Vagina (tissue), 2 donors: ENCODE data around the gene NPAS3.

ENCODE experiments used
- POLR2A ChIP-seq, 2 donors: fragments of 450-650 bp; IDR thresholded peaks; one replicate each; pipeline ENCODE4 v1.6.1; 2017; ENCODE audit warnings: antibody characterized with exemption in 2 of 2, mild to moderate bottlenecking in 2 of 2, moderate library complexity in 2 of 2
- TF ChIP-seq, protein P1 (sequence below), 3 experiments: fragments of 450-650 bp in 2 of 3; fragments of 200-600 bp in 1 of 3; sonication (generic) in 1 of 3; IDR thresholded peaks; one replicate each; pipeline ENCODE4 v1.5.1; 2017 to 2019; ENCODE audit warnings: antibody characterized with exemption in 3 of 3, mild to moderate bottlenecking in 2 of 3, moderate library complexity in 2 of 3

GRCh38 chr14:33406766-33407165, 468.1 kb downstream of the NPAS3 start:
- TF ChIP-seq, protein P1, sequence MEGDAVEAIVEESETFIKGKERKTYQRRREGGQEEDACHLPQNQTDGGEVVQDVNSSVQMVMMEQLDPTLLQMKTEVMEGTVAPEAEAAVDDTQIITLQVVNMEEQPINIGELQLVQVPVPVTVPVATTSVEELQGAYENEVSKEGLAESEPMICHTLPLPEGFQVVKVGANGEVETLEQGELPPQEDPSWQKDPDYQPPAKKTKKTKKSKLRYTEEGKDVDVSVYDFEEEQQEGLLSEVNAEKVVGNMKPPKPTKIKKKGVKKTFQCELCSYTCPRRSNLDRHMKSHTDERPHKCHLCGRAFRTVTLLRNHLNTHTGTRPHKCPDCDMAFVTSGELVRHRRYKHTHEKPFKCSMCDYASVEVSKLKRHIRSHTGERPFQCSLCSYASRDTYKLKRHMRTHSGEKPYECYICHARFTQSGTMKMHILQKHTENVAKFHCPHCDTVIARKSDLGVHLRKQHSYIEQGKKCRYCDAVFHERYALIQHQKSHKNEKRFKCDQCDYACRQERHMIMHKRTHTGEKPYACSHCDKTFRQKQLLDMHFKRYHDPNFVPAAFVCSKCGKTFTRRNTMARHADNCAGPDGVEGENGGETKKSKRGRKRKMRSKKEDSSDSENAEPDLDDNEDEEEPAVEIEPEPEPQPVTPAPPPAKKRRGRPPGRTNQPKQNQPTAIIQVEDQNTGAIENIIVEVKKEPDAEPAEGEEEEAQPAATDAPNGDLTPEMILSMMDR (IDR thresholded peaks at IDR 0.05), result no peak
- TF ChIP-seq POLR2A (IDR thresholded peaks at IDR 0.05), result no peak
